Parathyroid adenoma (tissue), 2 donors: ENCODE measurements around the gene PLCL1.
"Not testable (repeated sequence)": the region's sequence is repeated elsewhere in the genome, so short reads cannot be mapped to it uniquely, and the experiment has no call there.

ENCODE experiments used
- H2AFZ ChIP-seq: fragments of 300-600 bp; sonication (generic); one replicate; pipeline ENCODE4 v1.7.0; 2017; ENCODE audit warnings: antibody characterized with exemption, mild to moderate bottlenecking
- H3K27ac ChIP-seq: fragments of 300-600 bp; sonication (generic); one replicate; pipeline ENCODE4 v1.7.0; 2017
- H3K27me3 ChIP-seq: fragments of 300-600 bp; sonication (generic); one replicate; pipeline ENCODE4 v1.7.0; 2017; ENCODE audit warnings: low read length; ENCODE audit not compliant: control insufficient read depth, insufficient read depth
- H3K36me3 ChIP-seq: fragments of 300-600 bp; sonication (generic); one replicate; pipeline ENCODE4 v1.7.0; 2017; ENCODE audit warnings: low read length; ENCODE audit not compliant: control insufficient read depth, insufficient read depth
- H3K4me1 ChIP-seq: fragments of 300-600 bp; sonication (generic); one replicate; pipeline ENCODE4 v1.7.0; 2017; ENCODE audit warnings: control low read depth
- H3K4me2 ChIP-seq: fragments of 300-600 bp; sonication (generic); one replicate; pipeline ENCODE4 v1.7.0; 2017; ENCODE audit warnings: low read length
- H3K4me3 ChIP-seq: fragments of 300-600 bp; sonication (generic); one replicate; pipeline ENCODE4 v1.7.0; 2017; ENCODE audit warnings: low read depth, low read length
- H3K79me2 ChIP-seq: fragments of 300-600 bp; sonication (generic); one replicate; pipeline ENCODE4 v1.7.0; 2017; ENCODE audit warnings: control low read depth
- H3K9ac ChIP-seq: fragments of 300-600 bp; sonication (generic); one replicate; pipeline ENCODE4 v1.7.0; 2017; ENCODE audit warnings: mild to moderate bottlenecking
- H3K9me3 ChIP-seq: fragments of 300-600 bp; sonication (generic); one replicate; pipeline ENCODE4 v1.7.0; 2017; ENCODE audit warnings: low read length; ENCODE audit not compliant: control insufficient read depth
- CTCF ChIP-seq: fragments of 300-600 bp; sonication (generic); IDR thresholded peaks from one replicate; pipeline ENCODE4 v1.7.0; 2017; ENCODE audit warnings: antibody characterized with exemption, mild to moderate bottlenecking
- donor health status: primary hyperparathyroidism.

Gene PLCL1

GRCh38 chr2:198186257-198186656 lies 381.9 kb downstream of the PLCL1 start:
- H3K4me2 ChIP-seq = no peak overlapping the region
- H3K27ac ChIP-seq = no peak overlapping the region
- H3K27me3 ChIP-seq = no peaks in the 10 kb centered on the region
- no peak overlapping the region for H3K9ac ChIP-seq
- H3K4me1 ChIP-seq = no peaks in the 10 kb centered on the region
- no peak overlapping the region for H3K4me3 ChIP-seq
- no peaks in the 10 kb centered on the region for H3K36me3 ChIP-seq
- no peak for TF ChIP-seq CTCF
- no peaks in the 10 kb centered on the region for H3K9me3 ChIP-seq
- H3K79me2 ChIP-seq = no peaks in the 10 kb centered on the region
- no peak overlapping the region for H2AFZ ChIP-seq

GRCh38 chr2:198187841-198188240 lies 383.4 kb downstream of the PLCL1 start:
- H3K9me3 ChIP-seq = no peaks in the 10 kb centered on the region
- no peaks in the 10 kb centered on the region for H3K4me1 ChIP-seq
- no peak overlapping the region for H3K9ac ChIP-seq
- no peak for TF ChIP-seq CTCF
- H3K27ac ChIP-seq = no peak overlapping the region
- H3K79me2 ChIP-seq = no peaks in the 10 kb centered on the region
- no peak overlapping the region for H3K4me3 ChIP-seq
- no peak overlapping the region for H3K4me2 ChIP-seq
- no peak overlapping the region for H2AFZ ChIP-seq
- no peaks in the 10 kb centered on the region for H3K27me3 ChIP-seq
- H3K36me3 ChIP-seq = no peaks in the 10 kb centered on the region

GRCh38 chr2:198188982-198189381 lies 384.6 kb downstream of the PLCL1 start:
- H3K9ac ChIP-seq = no peak overlapping the region
- no peaks in the 10 kb centered on the region for H3K27me3 ChIP-seq
- no peaks in the 10 kb centered on the region for H3K79me2 ChIP-seq
- H3K9me3 ChIP-seq = no peaks in the 10 kb centered on the region
- H3K36me3 ChIP-seq = no peaks in the 10 kb centered on the region
- no peak for TF ChIP-seq CTCF
- H3K27ac ChIP-seq = no peak overlapping the region
- no peak overlapping the region for H2AFZ ChIP-seq
- H3K4me1 ChIP-seq = no peaks in the 10 kb centered on the region
- no peak overlapping the region for H3K4me3 ChIP-seq
- no peak overlapping the region for H3K4me2 ChIP-seq

- no peak overlapping the region for H3K27ac ChIP-seq
- H3K4me1 ChIP-seq = no peaks in the 10 kb centered on the region
- no peak overlapping the region for H3K9ac ChIP-seq
- H2AFZ ChIP-seq = no peak overlapping the region
- TF ChIP-seq CTCF = no peak
- no peak overlapping the region for H3K4me3 ChIP-seq
- H3K4me2 ChIP-seq = no peak overlapping the region
- H3K9me3 ChIP-seq = no peaks in the 10 kb centered on the region
- H3K36me3 ChIP-seq = no peaks in the 10 kb centered on the region
- H3K79me2 ChIP-seq = no peaks in the 10 kb centered on the region
- no peaks in the 10 kb centered on the region for H3K27me3 ChIP-seq
Measured at GRCh38 chr2:198191651-198192050, 387.3 kb downstream of the PLCL1 start.

- not testable (repeated sequence) for H3K9me3 ChIP-seq, H2AFZ ChIP-seq, H3K4me1 ChIP-seq, H3K27me3 ChIP-seq, H3K4me2 ChIP-seq, H3K27ac ChIP-seq, H3K4me3 ChIP-seq, H3K36me3 ChIP-seq, H3K9ac ChIP-seq, H3K79me2 ChIP-seq
Measured at GRCh38 chr2:198196556-198196955, 392.2 kb downstream of the PLCL1 start.
